ENCODE results near the gene SLC35C1.

SLC35C1 gene

DNA sequence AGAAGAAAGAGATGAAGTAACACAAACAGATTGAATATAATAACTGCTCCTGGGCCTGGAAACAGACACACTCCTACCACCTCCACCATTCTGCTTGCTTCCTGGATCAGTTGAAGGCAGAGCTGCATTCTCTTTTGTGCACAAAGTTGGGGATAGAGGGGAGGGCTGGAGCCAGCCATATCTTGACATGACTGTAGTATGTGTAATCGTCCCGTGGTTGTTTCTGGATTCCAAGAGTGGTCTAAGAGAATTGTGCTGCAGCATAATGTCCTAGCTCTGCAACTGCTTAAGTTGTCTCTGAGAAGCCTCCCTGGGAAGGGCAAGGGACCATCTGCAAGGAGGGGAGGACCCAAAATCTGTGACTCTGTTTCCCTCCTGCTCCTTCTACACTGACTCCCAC lies 45.5 kb downstream of the SLC35C1 start:
- no peak for ATAC-seq (replicated peaks)
- peak overlapping the region; percentile 34 to 49 for H3K4me3 Mint-ChIP-seq
- DNase-seq = no peak
- H3K36me3 Mint-ChIP-seq (ENCODE audit: insufficient read depth) = peaks cover 26% of the 10 kb centered on the region
- H3K27ac Mint-ChIP-seq = no peak overlapping the region
- no peaks in the 10 kb centered on the region for H3K9me3 Mint-ChIP-seq
- H3K4me1 Mint-ChIP-seq (ENCODE audit: low read depth in 2 of 2) = peaks cover 34 to 38% of the 10 kb centered on the region in 2 donors
- peaks cover 0 to 3% of the 10 kb centered on the region in 2 donors for H3K27me3 Mint-ChIP-seq

DNA sequence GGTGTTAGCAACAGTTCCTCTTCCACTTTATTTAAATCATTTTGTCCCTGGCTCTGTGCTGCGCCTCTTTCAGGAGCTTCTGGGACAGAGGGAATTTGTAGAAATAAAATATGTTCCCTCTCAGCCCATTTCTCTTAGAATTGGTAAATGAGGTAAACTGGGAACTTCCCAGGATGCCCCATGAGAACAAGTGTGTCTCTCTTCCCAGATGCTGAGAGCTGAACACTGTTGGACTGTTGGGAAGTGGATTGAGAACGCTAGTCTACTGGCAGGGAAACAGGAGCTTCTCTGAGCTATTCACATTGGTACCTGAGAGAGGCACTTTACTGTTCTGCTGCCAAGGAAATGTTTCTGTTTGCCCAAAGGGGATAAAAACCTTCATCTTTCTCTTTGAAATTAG lies 46.3 kb downstream of the SLC35C1 start:
- Mint-ChIP-seq H3K36me3 (ENCODE audit: insufficient read depth) (peaks cover 28% of the 10 kb centered on the region), H3K9me3 (no peaks in the 10 kb centered on the region), H3K27ac (no peak overlapping the region), H3K4me1 (ENCODE audit: low read depth in 2 of 2) (peaks cover 34 to 36% of the 10 kb centered on the region in 2 donors), H3K4me3 (no peak overlapping the region), H3K27me3 (no peaks in the 10 kb centered on the region)
- no peak for DNase-seq
- ATAC-seq (replicated peaks) = no peak

DNA sequence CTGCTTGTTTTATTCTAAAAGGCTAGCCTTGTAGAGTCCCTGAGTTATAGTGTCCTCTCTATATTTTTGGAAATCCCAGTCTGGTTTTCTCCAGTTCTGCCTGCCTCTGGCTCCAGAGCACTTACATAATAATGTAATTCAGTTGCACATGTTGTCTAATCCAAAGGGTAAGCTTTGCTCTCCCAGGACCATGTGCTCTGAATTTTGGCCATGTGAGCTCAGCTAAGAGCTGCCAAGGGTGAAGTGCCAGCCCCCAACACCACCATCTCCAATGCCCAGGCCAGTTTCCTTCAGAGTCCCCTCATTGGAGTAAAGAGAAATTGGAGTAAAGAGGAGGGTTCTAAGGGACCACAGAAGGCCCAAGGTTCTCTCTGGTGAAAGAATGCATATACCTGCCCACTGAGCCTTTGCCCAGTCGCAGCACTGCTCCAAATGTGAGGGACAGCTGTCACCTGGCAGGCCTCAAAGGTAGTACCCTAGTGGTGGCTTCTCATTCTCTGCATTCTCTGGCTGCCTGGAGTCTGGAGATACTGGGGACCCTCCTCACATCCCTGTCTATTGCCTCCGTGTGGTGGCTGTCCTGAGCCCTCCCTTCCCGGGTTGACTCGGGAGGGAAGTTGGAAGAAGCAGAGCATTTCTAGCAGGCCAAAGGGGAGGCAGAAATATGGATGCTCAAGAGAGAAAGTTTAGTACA lies 47.2 kb downstream of the SLC35C1 start:
- H3K9me3 Mint-ChIP-seq = no peaks in the 10 kb centered on the region
- no peaks in the 10 kb centered on the region for H3K27me3 Mint-ChIP-seq
- H3K4me1 Mint-ChIP-seq (ENCODE audit: low read depth in 2 of 2) = peaks cover 27 to 32% of the 10 kb centered on the region in 2 donors
- ATAC-seq (replicated peaks) = no peak
- no peak for DNase-seq
- H3K27ac Mint-ChIP-seq = no peak overlapping the region
- no peak overlapping the region for H3K4me3 Mint-ChIP-seq
- peaks cover 34% of the 10 kb centered on the region for H3K36me3 Mint-ChIP-seq (ENCODE audit: insufficient read depth)

DNA sequence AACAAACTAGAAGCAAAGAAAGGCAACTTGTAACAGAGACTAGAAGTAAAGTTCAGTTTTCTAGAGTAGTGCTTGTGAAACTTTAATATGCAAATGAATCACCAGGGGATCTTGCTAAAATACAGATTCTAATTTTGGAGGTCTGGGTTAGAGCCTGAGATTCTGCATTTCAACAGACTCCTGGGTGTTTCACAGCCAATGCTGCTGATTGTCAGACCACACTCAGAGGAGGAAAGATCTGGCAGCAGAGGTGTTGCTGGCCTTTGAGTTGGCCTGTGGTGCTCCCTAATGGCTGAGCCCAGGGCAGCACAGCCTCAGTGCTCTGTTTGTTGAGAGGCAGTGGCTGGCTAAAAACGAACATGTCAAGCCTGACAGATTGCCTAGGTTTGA lies 47.8 kb downstream of the SLC35C1 start:
- peaks cover 27 to 36% of the 10 kb centered on the region in 2 donors for H3K4me1 Mint-ChIP-seq (ENCODE audit: low read depth in 2 of 2)
- ATAC-seq (replicated peaks) (no peak), DNase-seq (no peak)
- H3K27ac Mint-ChIP-seq = no peak overlapping the region
- H3K4me3 Mint-ChIP-seq = no peak overlapping the region
- peaks cover 35% of the 10 kb centered on the region for H3K36me3 Mint-ChIP-seq (ENCODE audit: insufficient read depth)
- no peaks in the 10 kb centered on the region for H3K27me3 Mint-ChIP-seq
- no peaks in the 10 kb centered on the region for H3K9me3 Mint-ChIP-seq

DNA sequence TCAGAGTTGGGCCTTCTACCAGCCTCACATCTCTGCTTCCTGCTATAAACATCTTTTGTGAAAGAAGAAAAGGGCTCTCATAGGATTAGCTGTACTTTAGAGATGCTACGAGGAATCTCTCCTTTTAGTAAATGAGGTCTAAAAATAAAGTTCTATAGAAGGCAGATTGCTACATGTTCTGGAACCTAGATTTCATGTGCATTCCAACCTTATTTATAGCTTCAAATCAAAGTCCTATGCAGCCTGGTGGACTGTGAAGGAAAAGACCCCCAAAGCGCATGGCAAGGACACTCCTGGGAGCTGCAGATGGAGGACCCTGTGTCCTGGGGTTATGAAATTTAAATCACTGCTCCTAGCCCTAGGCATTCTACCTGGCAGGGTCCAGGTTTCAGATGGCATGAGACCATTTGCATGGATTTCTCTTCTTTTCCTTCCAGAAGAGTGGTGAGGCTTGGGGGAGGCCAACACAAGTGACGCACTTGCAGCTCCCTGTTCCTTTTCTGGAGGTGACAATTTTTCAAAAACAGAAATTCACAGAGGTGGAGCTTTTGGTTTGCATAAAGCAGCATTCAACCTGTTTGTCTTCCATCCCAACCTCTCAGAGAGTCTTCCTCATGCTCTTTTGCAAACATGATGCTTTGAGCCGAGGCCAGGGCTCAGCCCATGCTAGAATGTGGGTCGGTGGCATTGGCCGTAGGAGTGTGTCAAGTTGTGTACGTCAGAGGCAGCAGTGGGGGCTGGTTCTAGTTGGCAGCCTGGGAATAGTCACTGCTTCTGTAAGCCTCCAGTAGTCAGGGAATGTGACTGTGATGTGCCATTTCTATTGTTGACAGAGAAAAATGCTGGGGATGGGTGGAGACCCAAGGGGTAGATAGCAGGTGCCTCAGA lies 48.6 kb downstream of the SLC35C1 start:
- no peak for ATAC-seq (replicated peaks)
- H3K27ac Mint-ChIP-seq = no peak overlapping the region
- peaks cover 39% of the 10 kb centered on the region for H3K36me3 Mint-ChIP-seq (ENCODE audit: insufficient read depth)

DNA sequence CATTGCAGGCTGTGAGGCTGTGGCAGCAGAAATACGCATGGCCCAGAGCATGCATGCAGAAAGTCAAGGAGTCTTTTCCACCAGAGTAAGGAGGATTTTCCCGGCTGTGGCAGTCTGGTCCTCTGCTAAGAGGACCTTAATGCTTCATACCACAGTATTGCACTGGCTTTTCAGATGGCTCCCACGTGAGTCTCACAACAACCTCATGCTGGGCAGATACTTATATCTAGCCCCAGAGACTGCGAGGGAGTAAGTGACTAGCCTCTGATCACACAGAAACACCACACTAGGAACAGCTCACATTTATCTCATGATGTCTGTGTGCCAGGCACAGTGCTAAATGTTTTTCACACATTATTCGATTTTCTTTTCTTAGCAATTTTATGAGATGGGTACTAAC lies 50.4 kb downstream of the SLC35C1 start:
- DNase-seq (no peak), ATAC-seq (replicated peaks) (no peak)
- H3K4me3 Mint-ChIP-seq = no peak overlapping the region
- no peaks in the 10 kb centered on the region for H3K27me3 Mint-ChIP-seq
- peak overlapping the region in 1 of 2 donors; percentile 10 for H3K27ac Mint-ChIP-seq
- H3K36me3 Mint-ChIP-seq (ENCODE audit: insufficient read depth) = peaks cover 50% of the 10 kb centered on the region
- H3K4me1 Mint-ChIP-seq (ENCODE audit: low read depth in 2 of 2) = peaks cover 17% of the 10 kb centered on the region in 2 donors
- no peaks in the 10 kb centered on the region for H3K9me3 Mint-ChIP-seq

More for the DNA sequence above, 48.6 kb downstream of the SLC35C1 start:
- no peak overlapping the region for H3K4me3 Mint-ChIP-seq
- H3K4me1 Mint-ChIP-seq (ENCODE audit: low read depth in 2 of 2) = peaks cover 27 to 31% of the 10 kb centered on the region in 2 donors
- DNase-seq = no peak
- no peaks in the 10 kb centered on the region for H3K27me3 Mint-ChIP-seq
- no peaks in the 10 kb centered on the region for H3K9me3 Mint-ChIP-seq

DNA sequence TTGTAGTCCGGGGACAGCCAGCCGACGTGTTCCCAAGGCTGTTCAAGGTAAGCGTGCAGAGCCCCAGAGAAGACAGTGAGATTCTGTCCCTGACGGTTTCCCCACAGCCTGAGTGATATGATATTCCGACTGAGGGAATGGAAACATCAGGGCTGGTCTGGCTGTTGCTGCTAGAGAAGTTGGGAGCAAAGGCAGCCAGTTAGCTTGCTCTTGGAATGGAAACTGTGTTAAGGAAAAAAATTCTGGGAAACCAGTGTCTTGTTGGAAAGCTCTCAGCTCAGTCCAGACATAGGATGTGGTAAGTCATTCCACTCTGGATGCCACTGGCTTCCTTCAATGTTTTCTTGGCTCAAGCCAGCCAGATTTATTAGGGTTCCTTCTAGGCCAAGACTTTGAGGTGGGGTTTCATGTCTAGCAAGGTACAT lies 51.1 kb downstream of the SLC35C1 start:
- DNase-seq (no peak), ATAC-seq (replicated peaks) (no peak)
- Mint-ChIP-seq H3K4me3 (no peak overlapping the region), H3K4me1 (ENCODE audit: low read depth in 2 of 2) (peaks cover 11 to 13% of the 10 kb centered on the region in 2 donors), H3K27me3 (no peaks in the 10 kb centered on the region), H3K36me3 (ENCODE audit: insufficient read depth) (peaks cover 54% of the 10 kb centered on the region), H3K27ac (no peak overlapping the region), H3K9me3 (no peaks in the 10 kb centered on the region)

DNA sequence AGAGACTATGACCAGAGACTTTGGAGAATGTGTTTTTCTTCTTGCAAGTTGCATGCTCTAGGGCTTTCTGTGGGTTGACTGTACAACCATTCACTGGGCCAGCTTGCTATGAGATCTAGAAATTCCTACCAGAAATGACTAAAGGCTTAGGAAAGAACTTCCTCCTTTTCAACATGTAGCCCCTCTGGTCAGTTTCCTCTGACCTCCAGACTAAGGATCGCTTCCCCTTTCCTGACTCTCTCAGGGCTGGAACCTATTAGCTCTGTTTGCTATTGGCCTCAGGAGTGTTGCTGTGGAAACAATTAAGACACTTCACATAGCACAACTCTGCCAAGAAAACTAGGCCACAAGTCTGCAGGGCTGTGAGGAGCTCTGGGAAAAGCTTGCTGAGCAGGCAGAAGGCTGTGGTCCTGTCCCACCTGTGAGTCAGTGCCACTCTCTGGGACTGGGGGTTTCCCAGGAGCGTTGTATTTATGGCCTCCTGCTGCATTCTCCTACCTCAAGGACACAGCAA lies 53.1 kb downstream of the SLC35C1 start:
- Mint-ChIP-seq H3K27ac (peak overlapping the region in 1 of 2 donors; percentile 85), H3K4me3 (no peak overlapping the region), H3K9me3 (no peaks in the 10 kb centered on the region), H3K4me1 (ENCODE audit: low read depth in 2 of 2) (peaks cover 8% of the 10 kb centered on the region in 2 donors), H3K36me3 (ENCODE audit: insufficient read depth) (peaks cover 65% of the 10 kb centered on the region), H3K27me3 (no peaks in the 10 kb centered on the region)
- no peak for DNase-seq
- ATAC-seq (replicated peaks) = peak; percentile 27

DNA sequence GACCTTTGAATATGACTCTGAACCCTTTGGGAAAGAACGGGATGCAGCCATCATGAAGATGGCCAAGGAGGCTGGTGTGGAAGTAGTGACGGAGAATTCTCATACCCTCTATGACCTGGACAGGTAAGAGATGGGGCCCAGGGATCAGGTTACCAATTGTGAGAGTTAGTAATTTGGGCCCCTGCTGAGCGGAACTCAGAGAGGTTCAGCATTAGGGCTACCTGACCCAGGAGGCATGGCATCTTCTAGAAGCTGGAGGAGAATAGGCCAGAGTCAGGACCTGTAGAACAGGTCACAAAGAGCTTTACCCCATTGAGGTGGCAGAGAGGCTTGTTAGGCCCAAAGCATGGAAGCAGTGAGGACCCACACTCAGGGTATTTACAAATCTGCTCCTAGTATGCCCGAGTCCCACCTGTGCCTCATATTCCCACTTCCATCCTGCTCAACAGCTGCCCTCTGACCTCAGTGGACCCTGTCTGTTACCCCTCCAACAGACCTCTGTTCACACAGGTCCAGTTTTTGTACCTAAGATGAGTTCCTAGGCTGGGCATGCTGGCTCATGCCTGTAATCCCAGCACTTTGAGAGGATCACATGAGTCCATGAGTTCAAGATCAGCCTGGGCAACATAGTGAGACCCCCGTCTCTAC lies 53.9 kb downstream of the SLC35C1 start:
- Mint-ChIP-seq H3K27ac (peak overlapping the region in 1 of 2 donors; percentile 85), H3K9me3 (no peaks in the 10 kb centered on the region), H3K4me1 (ENCODE audit: low read depth in 2 of 2) (peaks cover 7 to 8% of the 10 kb centered on the region in 2 donors), H3K36me3 (ENCODE audit: insufficient read depth) (peaks cover 74% of the 10 kb centered on the region), H3K27me3 (no peaks in the 10 kb centered on the region), H3K4me3 (no peak overlapping the region)
- DNase-seq = no peak
- ATAC-seq (replicated peaks) = no peak

DNA sequence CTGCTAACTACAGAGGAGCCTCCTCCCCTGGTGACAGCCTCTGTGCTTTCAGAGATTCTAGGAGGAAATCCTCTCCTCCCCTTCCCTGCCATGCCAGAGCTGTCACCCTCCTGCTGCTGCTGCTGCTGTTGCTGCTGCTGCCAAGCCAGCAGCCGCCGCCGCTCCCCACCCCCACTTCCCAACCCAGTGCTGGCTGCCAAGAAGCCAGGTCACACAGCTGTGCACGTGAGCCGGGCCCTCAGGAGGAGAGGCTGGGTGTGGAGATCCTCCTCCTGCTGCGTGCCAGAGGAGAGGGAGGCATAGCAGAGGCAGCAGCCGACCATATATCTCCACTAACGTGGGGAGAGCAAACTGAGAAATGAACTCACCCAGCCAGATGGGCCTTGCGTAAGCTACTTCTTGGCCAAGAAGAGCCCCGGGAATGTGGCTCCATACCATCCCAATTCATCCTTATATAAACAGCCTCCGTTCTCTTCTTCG lies 54.8 kb downstream of the SLC35C1 start:
- H3K36me3 Mint-ChIP-seq (ENCODE audit: insufficient read depth) = peaks cover 74% of the 10 kb centered on the region
- peak overlapping the region in 1 of 2 donors; percentile 85 for H3K27ac Mint-ChIP-seq
- H3K27me3 Mint-ChIP-seq = no peaks in the 10 kb centered on the region
- H3K4me1 Mint-ChIP-seq (ENCODE audit: low read depth in 2 of 2) = peaks cover 6 to 8% of the 10 kb centered on the region in 2 donors
- ATAC-seq (replicated peaks) (no peak), DNase-seq (no peak)
- no peaks in the 10 kb centered on the region for H3K9me3 Mint-ChIP-seq
- no peak overlapping the region for H3K4me3 Mint-ChIP-seq

DNA sequence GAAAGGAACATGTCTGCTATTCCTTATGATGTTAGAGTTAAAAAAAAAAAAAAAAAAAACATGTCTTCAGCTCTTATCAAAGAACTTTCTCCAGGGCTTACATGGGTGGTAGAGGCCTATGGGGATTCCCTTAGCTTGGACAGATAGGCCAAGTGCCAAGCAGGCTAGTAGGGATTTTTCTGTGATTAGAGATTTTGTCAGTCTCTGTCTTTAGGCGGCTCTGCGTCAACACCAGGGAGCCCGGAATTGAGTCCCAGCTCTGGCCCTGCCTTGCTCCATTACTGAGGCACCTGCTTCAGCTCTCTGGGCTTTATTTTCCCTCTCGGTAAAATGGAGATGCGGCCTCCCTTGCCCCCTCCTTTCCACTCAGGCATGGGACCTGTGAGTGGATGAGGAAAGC lies 55.4 kb downstream of the SLC35C1 start:
- H3K27me3 Mint-ChIP-seq = no peaks in the 10 kb centered on the region

DNA sequence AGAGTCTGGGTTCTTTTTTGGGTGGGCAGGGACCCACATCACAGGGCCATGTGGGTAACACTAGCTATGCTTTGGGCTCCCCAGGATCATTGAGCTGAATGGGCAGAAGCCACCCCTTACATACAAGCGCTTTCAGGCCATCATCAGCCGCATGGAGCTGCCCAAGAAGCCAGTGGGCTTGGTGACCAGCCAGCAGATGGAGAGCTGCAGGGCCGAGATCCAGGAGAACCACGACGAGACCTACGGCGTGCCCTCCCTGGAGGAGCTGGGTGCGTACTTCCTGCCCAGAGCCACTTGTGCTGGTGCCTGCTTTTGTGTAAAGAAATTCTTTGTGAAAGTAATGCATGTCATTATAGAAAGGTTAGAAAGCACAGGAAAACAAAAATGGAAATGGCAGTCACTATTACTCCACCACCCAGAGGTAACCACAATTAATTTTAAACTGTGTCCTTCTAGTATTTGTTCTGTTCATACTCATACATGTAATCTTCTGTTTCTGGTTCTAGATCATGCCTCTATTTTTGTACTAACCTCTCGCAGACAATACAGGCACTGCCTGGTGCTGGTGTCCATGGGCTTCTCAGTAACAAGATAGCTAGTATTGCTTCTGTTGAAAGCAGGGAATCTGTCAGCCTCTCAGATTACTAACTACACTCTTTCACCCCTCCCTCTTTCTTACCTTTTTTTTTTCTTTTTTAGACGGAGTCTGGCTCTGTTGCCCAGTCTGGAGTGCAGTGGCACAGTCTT lies 56.0 kb downstream of the SLC35C1 start:
- Mint-ChIP-seq H3K27me3 (no peaks in the 10 kb centered on the region), H3K9me3 (no peaks in the 10 kb centered on the region), H3K36me3 (ENCODE audit: insufficient read depth) (peaks cover 81% of the 10 kb centered on the region), H3K4me3 (no peak overlapping the region), H3K4me1 (ENCODE audit: low read depth in 2 of 2) (peaks cover 4 to 8% of the 10 kb centered on the region in 2 donors), H3K27ac (peak overlapping the region in 1 of 2 donors; percentile 32)
- ATAC-seq (replicated peaks) = no peak
- no peak for DNase-seq

More for the DNA sequence above, 55.4 kb downstream of the SLC35C1 start:
- Mint-ChIP-seq H3K27ac (no peak overlapping the region), H3K36me3 (ENCODE audit: insufficient read depth) (peaks cover 78% of the 10 kb centered on the region), H3K4me1 (ENCODE audit: low read depth in 2 of 2) (peaks cover 4 to 8% of the 10 kb centered on the region in 2 donors), H3K4me3 (no peak overlapping the region), H3K9me3 (no peaks in the 10 kb centered on the region)
- ATAC-seq (replicated peaks) (no peak), DNase-seq (no peak)
